H9 (cell line): ENCODE measurements around the gene WNT10A. TPM values are rescaled to one million over a fixed set of nuclear protein-coding genes. Genes with fewer than 3 reads are reported as not detected.

Source experiments
- DNase-seq: peaks from one replicate; pipeline ENCODE4 v3.0.0-alpha.2; 2017
- H2AFZ ChIP-seq: one replicate; pipeline ENCODE4 v1.6.1; 2013; ENCODE audit warnings: mild to moderate bottlenecking, low read length, control low read depth, moderate library complexity
- H2AK5ac ChIP-seq: 2 replicates; pipeline ENCODE4 v1.6.1; 2013; ENCODE audit warnings: low read length, control low read depth, mixed read lengths; ENCODE audit not compliant: insufficient read length
- H2BK120ac ChIP-seq: one replicate; pipeline ENCODE4 v1.6.1; 2013; ENCODE audit warnings: low read depth, mild to moderate bottlenecking, low read length, control low read depth, inconsistent platforms; ENCODE audit not compliant: poor library complexity, severe bottlenecking
- H2BK12ac ChIP-seq: 2 replicates; pipeline ENCODE4 v1.6.1; 2013; ENCODE audit warnings: low read length, control low read depth, mixed read lengths, low read depth; ENCODE audit not compliant: insufficient read length
- H2BK15ac ChIP-seq: 2 replicates; pipeline ENCODE4 v1.6.1; 2013; ENCODE audit warnings: low read depth, low read length, control low read depth
- H2BK20ac ChIP-seq: one replicate; pipeline ENCODE4 v1.6.1; 2013; ENCODE audit warnings: low read depth, mild to moderate bottlenecking, low read length, control low read depth, inconsistent platforms; ENCODE audit not compliant: poor library complexity, severe bottlenecking
- H2BK5ac ChIP-seq: 2 replicates; pipeline ENCODE4 v1.6.1; 2013; ENCODE audit warnings: low read length, control low read depth, mixed read lengths; ENCODE audit not compliant: insufficient read length
- H3K14ac ChIP-seq: 2 replicates; pipeline ENCODE4 v1.6.1; 2013; ENCODE audit warnings: low read length, control low read depth; ENCODE audit not compliant: insufficient read depth
- H3K18ac ChIP-seq: 2 replicates; pipeline ENCODE4 v1.6.1; 2013; ENCODE audit warnings: low read depth, mild to moderate bottlenecking, mixed read lengths, low read length, control low read depth; ENCODE audit not compliant: insufficient read length
- H3K23ac ChIP-seq: 2 replicates; pipeline ENCODE4 v1.6.1; 2013; ENCODE audit warnings: low read length, control low read depth, mixed read lengths, low read depth; ENCODE audit not compliant: insufficient read length
- H3K23me2 ChIP-seq: 2 replicates; pipeline ENCODE4 v1.6.1; 2013; ENCODE audit warnings: low read depth, mild to moderate bottlenecking, mixed read lengths, low read length, control low read depth; ENCODE audit not compliant: insufficient read length, poor library complexity, severe bottlenecking
- H3K27ac ChIP-seq: 2 replicates; pipeline ENCODE4 v1.5.1; 2013; ENCODE audit warnings: low read length, control low read depth, mixed read lengths, low read depth; ENCODE audit not compliant: insufficient read length
- H3K27me3 ChIP-seq: 2 replicates; pipeline ENCODE4 v1.6.1; 2013; ENCODE audit warnings: low read length, control low read depth, inconsistent platforms; ENCODE audit not compliant: insufficient read depth
- H3K4ac ChIP-seq: 2 replicates; pipeline ENCODE4 v1.6.1; 2013; ENCODE audit warnings: low read depth, mild to moderate bottlenecking, control low read depth, inconsistent platforms, low read length, moderate library complexity
- H3K4me1 ChIP-seq: 2 replicates; pipeline ENCODE4 v1.6.1; 2013; ENCODE audit warnings: low read length, control low read depth, inconsistent platforms; ENCODE audit not compliant: insufficient read depth
- H3K4me2 ChIP-seq: 2 replicates; pipeline ENCODE4 v1.6.1; 2013; ENCODE audit warnings: low read length, control low read depth, mixed read lengths; ENCODE audit not compliant: insufficient read length, insufficient read depth
- H3K56ac ChIP-seq: 2 replicates; pipeline ENCODE4 v1.6.1; 2013; ENCODE audit warnings: low read depth, mild to moderate bottlenecking, mixed read lengths, low read length, control low read depth; ENCODE audit not compliant: insufficient read length
- H3K79me1 ChIP-seq: 2 replicates; pipeline ENCODE4 v1.6.1; 2013; ENCODE audit warnings: low read depth, mild to moderate bottlenecking, moderate library complexity, low read length, control low read depth, inconsistent platforms; ENCODE audit not compliant: insufficient read depth, poor library complexity, severe bottlenecking
- H3K79me2 ChIP-seq: 2 replicates; pipeline ENCODE4 v1.6.1; 2013; ENCODE audit warnings: low read length, control low read depth, inconsistent platforms; ENCODE audit not compliant: insufficient read depth
- H3K9ac ChIP-seq: 2 replicates; pipeline ENCODE4 v1.6.1; 2013; ENCODE audit warnings: low read length, control low read depth, mixed read lengths; ENCODE audit not compliant: insufficient read length; ENCODE audit errors: extremely low read depth
- H3K9me3 ChIP-seq: one replicate; pipeline ENCODE4 v1.6.1; 2013; ENCODE audit warnings: low read depth, low read length, inconsistent platforms; ENCODE audit not compliant: control insufficient read depth
- H3T11ph ChIP-seq: one replicate; pipeline ENCODE4 v1.6.1; 2013; ENCODE audit warnings: mild to moderate bottlenecking, low read length, control low read depth, inconsistent platforms
- H4K20me1 ChIP-seq: one replicate; pipeline ENCODE4 v1.6.1; 2013; ENCODE audit not compliant: control insufficient read depth, insufficient read length, insufficient read depth
- H4K5ac ChIP-seq: 2 replicates; pipeline ENCODE4 v1.6.1; 2013; ENCODE audit warnings: low read depth, mild to moderate bottlenecking, mixed read lengths, low read length, control low read depth; ENCODE audit not compliant: insufficient read length
- H4K8ac ChIP-seq: replicated peaks from 2 replicates; pipeline ENCODE4 v1.6.1; 2013; ENCODE audit warnings: low read length, control low read depth, mixed read lengths, low read depth; ENCODE audit not compliant: insufficient read length
- H4K91ac ChIP-seq: 2 replicates; pipeline ENCODE4 v1.6.1; 2013; ENCODE audit warnings: low read depth, mild to moderate bottlenecking, moderate library complexity, mixed read lengths, low read length, control low read depth; ENCODE audit not compliant: insufficient read length
- H3K27ac Mint-ChIP-seq, 3 experiments: 2 replicates in 2 of 3; 3 replicates in 1 of 3; pipeline ENCODE4 v1.8.0; 2020 to 2021; ENCODE audit warnings: mixed read lengths in 3 of 3, mild to moderate bottlenecking in 1 of 3, moderate library complexity in 1 of 3
- H3K27me3 Mint-ChIP-seq: 2 replicates; pipeline ENCODE4 v1.8.0; 2021; ENCODE audit warnings: low read depth, mild to moderate bottlenecking, moderate library complexity, mixed read lengths
- H3K36me3 Mint-ChIP-seq, 3 experiments: 2 replicates in 2 of 3; 3 replicates in 1 of 3; pipeline ENCODE4 v1.8.0; 2020 to 2021; ENCODE audit warnings: low read depth in 3 of 3, mixed read lengths in 3 of 3; ENCODE audit not compliant: insufficient read depth in 1 of 3
- H3K4me1 Mint-ChIP-seq, 2 experiments: 2 replicates each; pipeline ENCODE4 v1.8.0; 2020; ENCODE audit warnings: mixed read lengths in 2 of 2
- H3K4me3 Mint-ChIP-seq, 2 experiments: 2 replicates in 1 of 2; 3 replicates in 1 of 2; pipeline ENCODE4 v1.8.0; 2020 to 2021; ENCODE audit warnings: mild to moderate bottlenecking in 2 of 2, mixed read lengths in 2 of 2, moderate library complexity in 1 of 2
- H3K9me3 Mint-ChIP-seq, 2 experiments: 2 replicates in 1 of 2; 3 replicates in 1 of 2; pipeline ENCODE4 v1.8.0; 2020; ENCODE audit warnings: mild to moderate bottlenecking in 2 of 2, mixed read lengths in 2 of 2, moderate library complexity in 1 of 2
- CTCF ChIP-seq: fragments of 200-600 bp; sonication (generic); conservative IDR thresholded peaks from 3 replicates; pipeline ENCODE4 v1.8.0; 2021; ENCODE audit warnings: antibody characterized with exemption, mild to moderate bottlenecking
- WGBS: extraction: QIAGEN DNeasy Blood & Tissue Kit; methylation state at CpG from one replicate; pipeline ENCODE4 v1.1.7; 2013; ENCODE audit warnings: missing lambda C conversion rate, low lambda C conversion rate, mixed read lengths; ENCODE audit not compliant: insufficient read length; ENCODE audit errors: extremely low coverage; 5-methylcytosine and 5-hydroxymethylcytosine counted together
- total RNA-seq: library from RNA; stranded (reverse); gene quantifications from 2 replicates; pipeline ENCODE4 v1.2.1, GENCODE V29; 2021

The WNT10A gene
- total RNA-seq, 1 experiment from 2014 or later, result not detected

GRCh38 chr2:218895326-218895725 is 14.7 kb downstream of the WNT10A start:
- H3K23me2 ChIP-seq, result peaks cover 5% of the 10 kb centered on the region
- peaks cover 90% of the 10 kb centered on the region for H3K27me3 ChIP-seq
- H3K4me1 ChIP-seq, result peaks cover 3% of the 10 kb centered on the region; the same call in 1 of the 2 replicates
- Mint-ChIP-seq H3K36me3 (no peaks in the 10 kb centered on the region; a peak in 1 of 7 replicates), H3K27ac (no peak overlapping the region), H3K9me3 (peaks cover 0 to 2% of the 10 kb centered on the region in 2 experiments; a peak in 2 of 5 replicates), H3K4me1 (peaks cover 19 to 41% of the 10 kb centered on the region in 2 experiments), H3K27me3 (peaks cover 98% of the 10 kb centered on the region), H3K4me3 (no peak overlapping the region)
- no peak overlapping the region for H3K18ac ChIP-seq
- no peak overlapping the region for H2AK5ac ChIP-seq
- H3K27ac ChIP-seq, result no peak overlapping the region
- H4K8ac ChIP-seq, result no peak overlapping the region
- H4K5ac ChIP-seq, result no peak overlapping the region
- H2BK5ac ChIP-seq, result no peak overlapping the region
- H3K79me1 ChIP-seq, result no peaks in the 10 kb centered on the region
- no peak overlapping the region for H3K14ac ChIP-seq
- H2BK120ac ChIP-seq, result no peak overlapping the region
- no peak overlapping the region for H2BK15ac ChIP-seq
- no peaks in the 10 kb centered on the region for H3K79me2 ChIP-seq
- H2AFZ ChIP-seq, result no peak overlapping the region
- H2BK12ac ChIP-seq, result no peak overlapping the region
- no peaks in the 10 kb centered on the region for H4K20me1 ChIP-seq
- no peak overlapping the region for H3K56ac ChIP-seq
- no peak for TF ChIP-seq CTCF
- H3K23ac ChIP-seq, result no peak overlapping the region
- H3T11ph ChIP-seq, result no peak overlapping the region
- H3K4ac ChIP-seq, result no peak overlapping the region
- H2BK20ac ChIP-seq, result no peak overlapping the region
- H3K9ac ChIP-seq, result no peak overlapping the region
- H4K91ac ChIP-seq, result no peak overlapping the region
- H3K9me3 ChIP-seq, result no peaks in the 10 kb centered on the region
- H3K4me2 ChIP-seq, result no peak overlapping the region
- WGBS, result no CpG with 5 or more reads among the region's 3 CpGs
- DNase-seq, result no peak
